ENCODE data around the gene APPL1. TPM values are rescaled to one million over a fixed set of nuclear protein-coding genes. Genes with fewer than 3 reads are reported as not detected.

The APPL1 gene
- total RNA-seq, 1 donor from 2014 or later, result 27.5 TPM

DNA sequence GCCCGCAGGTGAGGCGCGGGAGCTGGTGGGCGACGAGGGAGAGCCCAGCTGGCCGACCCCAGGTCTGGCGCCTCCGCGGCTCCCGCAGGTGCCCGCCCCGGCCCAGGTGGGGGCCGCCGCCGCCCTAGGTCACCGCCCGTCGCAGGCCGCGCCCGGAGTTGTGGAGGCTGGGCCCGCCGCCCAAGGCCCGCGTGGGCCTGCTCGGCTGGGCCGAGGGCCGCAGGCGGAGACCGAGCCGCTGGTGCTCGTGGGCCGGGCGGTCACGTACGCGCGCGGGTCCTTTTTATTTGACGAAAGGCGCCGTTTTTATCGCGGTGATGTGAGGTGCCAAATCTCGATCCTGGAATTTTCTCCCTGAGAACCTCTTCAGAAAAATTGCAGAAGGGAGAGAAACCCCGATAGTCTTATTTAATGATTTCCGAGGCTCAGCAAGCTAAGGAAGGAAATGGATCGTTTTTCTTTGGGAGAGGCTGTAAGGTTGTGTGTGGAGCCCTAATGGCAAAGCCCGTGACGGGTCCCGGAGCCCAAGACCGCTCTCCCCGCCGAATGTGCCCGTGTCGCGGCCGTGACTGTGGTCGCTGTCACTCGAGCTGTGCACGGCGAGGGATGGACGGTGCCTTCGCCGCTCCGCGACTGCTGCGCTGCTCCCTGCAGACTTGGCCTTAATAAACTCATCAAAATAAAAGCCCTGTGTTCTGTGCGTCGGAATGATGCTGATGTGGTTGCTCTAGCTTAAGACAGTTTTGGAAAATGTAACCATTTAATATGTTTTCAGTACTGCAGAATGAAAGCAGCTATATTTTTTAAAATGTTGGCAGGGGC, 612 bp downstream of the APPL1 start:
- TF ChIP-seq, protein P1, sequence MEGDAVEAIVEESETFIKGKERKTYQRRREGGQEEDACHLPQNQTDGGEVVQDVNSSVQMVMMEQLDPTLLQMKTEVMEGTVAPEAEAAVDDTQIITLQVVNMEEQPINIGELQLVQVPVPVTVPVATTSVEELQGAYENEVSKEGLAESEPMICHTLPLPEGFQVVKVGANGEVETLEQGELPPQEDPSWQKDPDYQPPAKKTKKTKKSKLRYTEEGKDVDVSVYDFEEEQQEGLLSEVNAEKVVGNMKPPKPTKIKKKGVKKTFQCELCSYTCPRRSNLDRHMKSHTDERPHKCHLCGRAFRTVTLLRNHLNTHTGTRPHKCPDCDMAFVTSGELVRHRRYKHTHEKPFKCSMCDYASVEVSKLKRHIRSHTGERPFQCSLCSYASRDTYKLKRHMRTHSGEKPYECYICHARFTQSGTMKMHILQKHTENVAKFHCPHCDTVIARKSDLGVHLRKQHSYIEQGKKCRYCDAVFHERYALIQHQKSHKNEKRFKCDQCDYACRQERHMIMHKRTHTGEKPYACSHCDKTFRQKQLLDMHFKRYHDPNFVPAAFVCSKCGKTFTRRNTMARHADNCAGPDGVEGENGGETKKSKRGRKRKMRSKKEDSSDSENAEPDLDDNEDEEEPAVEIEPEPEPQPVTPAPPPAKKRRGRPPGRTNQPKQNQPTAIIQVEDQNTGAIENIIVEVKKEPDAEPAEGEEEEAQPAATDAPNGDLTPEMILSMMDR (conservative IDR thresholded peaks at IDR 0.05), result no peak
- Mint-ChIP-seq H3K27ac (ENCODE audit: unreplicated experiment) (peak overlapping the region; percentile 50), H3K27me3 (ENCODE audit: low read depth) (peaks cover 9% of the 10 kb centered on the region), H3K36me3 (ENCODE audit: low read depth) (peaks cover 3% of the 10 kb centered on the region), H3K9me3 (no peaks in the 10 kb centered on the region), H3K4me1 (peaks cover 29% of the 10 kb centered on the region), H3K4me3 (peak overlapping the region; percentile 95)
- peak; percentile 32 for DNase-seq (ENCODE audit: low read depth, low spot score)

DNA sequence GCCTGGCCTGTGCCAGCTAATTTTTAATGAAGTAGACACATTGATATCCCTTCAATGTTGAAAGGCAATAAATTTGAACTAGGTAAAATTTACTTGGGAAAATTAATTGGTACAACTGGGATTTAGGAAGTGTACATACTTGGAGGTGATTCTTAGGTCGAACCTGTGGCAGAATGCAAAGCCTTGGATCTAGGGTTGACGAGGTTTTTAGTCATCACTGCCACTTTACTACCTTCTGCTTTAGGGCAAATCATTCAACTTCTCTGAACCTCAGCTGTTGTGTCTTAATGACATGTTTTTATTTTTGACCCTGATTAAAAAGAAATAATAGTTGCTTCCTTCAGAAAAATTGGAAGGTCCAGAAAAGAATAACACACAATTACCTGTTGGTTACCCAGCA, 2.5 kb downstream of the APPL1 start:
- DNase-seq (ENCODE audit: low read depth, low spot score), result no peak
- H3K27me3 Mint-ChIP-seq (ENCODE audit: low read depth), result peaks cover 9% of the 10 kb centered on the region
- no peak overlapping the region for H3K27ac Mint-ChIP-seq (ENCODE audit: unreplicated experiment)
- peaks cover 3% of the 10 kb centered on the region for H3K36me3 Mint-ChIP-seq (ENCODE audit: low read depth)
- H3K4me3 Mint-ChIP-seq, result peak overlapping the region; percentile 44
- H3K9me3 Mint-ChIP-seq, result no peaks in the 10 kb centered on the region
- H3K4me1 Mint-ChIP-seq, result peaks cover 25% of the 10 kb centered on the region
- TF ChIP-seq, protein P1 (conservative IDR thresholded peaks at IDR 0.05), result no peak

DNA sequence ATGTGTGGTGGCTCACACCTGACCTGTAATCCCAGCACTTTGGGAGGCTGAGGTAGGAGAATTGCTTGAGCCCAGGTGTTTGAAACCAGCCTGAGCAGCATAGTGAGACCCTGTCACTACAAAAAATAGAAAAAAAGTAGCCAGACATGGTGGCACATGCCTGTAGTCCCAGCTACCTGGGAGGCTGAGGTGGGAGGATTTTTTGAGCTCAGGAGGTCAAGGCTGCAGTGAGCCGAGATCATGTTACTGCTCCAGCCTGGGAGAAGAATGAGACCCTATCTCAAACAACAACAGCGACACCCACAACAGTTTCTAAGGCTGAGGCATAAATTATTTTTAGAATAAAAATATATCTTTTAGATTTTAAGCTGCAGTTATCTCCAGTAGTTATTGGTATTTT, 6.3 kb downstream of the APPL1 start:
- H3K27ac Mint-ChIP-seq (ENCODE audit: unreplicated experiment), result no peak overlapping the region
- H3K9me3 Mint-ChIP-seq, result no peaks in the 10 kb centered on the region
- TF ChIP-seq, protein P1 (conservative IDR thresholded peaks at IDR 0.05), result no peak
- peaks cover 8% of the 10 kb centered on the region for H3K36me3 Mint-ChIP-seq (ENCODE audit: low read depth)
- peaks cover 7% of the 10 kb centered on the region for H3K4me1 Mint-ChIP-seq
- no peak overlapping the region for H3K4me3 Mint-ChIP-seq
- peaks cover 6% of the 10 kb centered on the region for H3K27me3 Mint-ChIP-seq (ENCODE audit: low read depth)
- no peak for DNase-seq (ENCODE audit: low read depth, low spot score)

DNA sequence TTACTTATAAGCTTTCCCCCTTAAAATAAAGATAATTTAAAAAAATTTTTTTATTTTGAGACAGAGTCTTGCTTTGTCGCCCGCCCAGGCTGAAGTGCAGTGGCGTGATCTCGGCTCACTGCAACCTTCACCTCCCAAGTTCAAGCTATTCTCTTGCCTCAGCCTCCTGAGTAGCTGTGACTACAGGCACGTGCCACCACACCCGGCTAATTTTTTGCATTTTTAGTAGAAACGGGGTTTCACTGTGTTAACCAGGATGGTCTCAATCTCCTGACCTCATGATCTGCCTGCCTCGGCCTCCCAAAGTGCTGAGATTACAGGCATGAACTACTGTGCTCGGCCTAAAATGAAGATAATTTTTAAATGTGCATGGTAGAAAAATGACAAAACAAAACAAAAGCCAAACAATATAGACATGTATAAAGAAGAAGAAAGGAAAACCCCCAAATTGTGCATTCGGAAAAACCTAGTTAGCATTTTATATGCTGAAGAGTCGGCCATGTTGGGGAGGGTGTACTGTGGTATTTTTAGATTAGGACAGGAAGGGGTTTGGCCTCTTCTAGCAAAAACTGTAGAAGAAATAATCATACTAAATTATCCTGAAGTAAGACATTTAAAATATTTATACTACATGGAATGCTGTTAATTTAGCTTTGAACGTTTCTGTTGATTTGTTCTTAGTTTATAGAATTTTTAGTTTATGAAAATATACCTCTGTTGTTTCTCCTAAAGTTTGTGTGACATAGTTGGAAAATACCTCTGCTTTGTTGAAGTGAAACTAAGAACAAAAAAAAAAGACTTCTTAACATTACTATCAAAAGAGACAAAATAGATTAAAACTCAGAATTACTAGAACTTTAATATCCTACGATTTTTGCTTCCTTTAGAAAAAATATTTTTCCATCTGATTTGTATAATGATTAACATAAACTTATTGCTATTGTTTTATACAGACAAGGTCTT, 7.4 kb downstream of the APPL1 start:
- TF ChIP-seq, protein P1 (conservative IDR thresholded peaks at IDR 0.05), result no peak
- H3K36me3 Mint-ChIP-seq (ENCODE audit: low read depth), result peaks cover 14% of the 10 kb centered on the region
- no peaks in the 10 kb centered on the region for H3K9me3 Mint-ChIP-seq
- H3K27me3 Mint-ChIP-seq (ENCODE audit: low read depth), result no peaks in the 10 kb centered on the region
- H3K4me1 Mint-ChIP-seq, result no peaks in the 10 kb centered on the region
- no peak overlapping the region for H3K4me3 Mint-ChIP-seq
- H3K27ac Mint-ChIP-seq (ENCODE audit: unreplicated experiment), result no peak overlapping the region
- DNase-seq (ENCODE audit: low read depth, low spot score), result no peak

DNA sequence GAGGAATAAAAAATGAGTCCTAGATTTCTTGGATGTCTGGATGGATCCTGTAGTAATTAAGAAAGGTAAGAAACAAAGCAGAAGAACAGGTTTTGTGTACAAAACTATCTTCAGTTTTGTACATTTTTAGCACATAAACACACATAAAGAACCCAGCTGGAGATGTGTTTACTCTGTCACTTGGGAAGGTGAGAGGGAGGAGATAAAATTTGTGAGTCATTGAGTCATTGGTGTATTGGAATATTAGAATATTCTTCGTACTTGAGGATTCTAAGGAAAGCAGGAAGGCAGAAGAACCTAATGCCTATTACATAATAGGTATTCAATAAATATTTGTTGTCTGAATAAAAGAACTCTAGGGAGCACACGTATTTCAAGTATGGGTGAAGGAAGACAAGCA, 17.4 kb downstream of the APPL1 start:
- H3K27me3 Mint-ChIP-seq (ENCODE audit: low read depth), result no peaks in the 10 kb centered on the region
- no peak overlapping the region for H3K4me3 Mint-ChIP-seq
- TF ChIP-seq, protein P1 (conservative IDR thresholded peaks at IDR 0.05), result no peak
- H3K4me1 Mint-ChIP-seq, result no peaks in the 10 kb centered on the region
- DNase-seq (ENCODE audit: low read depth, low spot score), result no peak
- H3K36me3 Mint-ChIP-seq (ENCODE audit: low read depth), result peaks cover 11% of the 10 kb centered on the region
- no peaks in the 10 kb centered on the region for H3K9me3 Mint-ChIP-seq
- no peak overlapping the region for H3K27ac Mint-ChIP-seq (ENCODE audit: unreplicated experiment)

All from neural crest cell (in vitro differentiated cells).